Measurements from ENCODE around the gene LNX1. TPM values are rescaled to one million over a fixed set of nuclear protein-coding genes. Genes with fewer than 3 reads are reported as not detected.
A peak's percentile ranks its signal among the peaks of the same experiment; 100 is the strongest.
"Not testable (repeated sequence)": the region's sequence is repeated elsewhere in the genome, so short reads cannot be mapped to it uniquely, and the experiment has no call there.

The LNX1 gene
- total RNA-seq, 1 donor = 3.5 TPM

DNA sequence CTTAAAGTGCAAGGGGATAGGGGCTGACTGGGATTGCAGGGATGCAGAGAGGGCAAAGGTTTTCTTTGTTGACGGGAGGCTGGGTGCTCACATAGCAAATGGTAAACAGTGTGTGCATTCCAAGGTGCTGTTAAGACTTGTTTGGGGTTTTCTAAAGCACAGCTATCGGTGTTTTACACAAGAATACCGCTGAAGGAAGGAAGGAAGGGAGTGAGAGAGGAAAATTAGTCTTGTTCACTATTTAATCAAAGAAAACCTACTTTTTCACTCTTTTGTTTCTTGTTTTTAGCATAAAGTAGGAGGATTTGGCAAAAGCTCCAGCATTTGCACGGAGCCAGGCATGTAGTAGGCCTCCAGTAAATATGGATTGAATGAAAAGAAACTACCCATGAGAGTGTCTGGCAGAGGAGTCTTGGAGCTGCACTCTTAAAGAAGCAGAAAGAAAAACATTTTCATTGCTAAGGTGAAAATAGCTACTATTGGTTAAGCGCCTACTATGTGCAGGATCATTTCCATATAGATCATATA is 114.2 kb downstream of the LNX1 start:
- DNase-seq (ENCODE audit: low read depth) = peak; percentile 62
- H3K4me3 ChIP-seq (ENCODE audit: low read depth, low read length) = peak overlapping the region; percentile 28
- TF ChIP-seq, protein P1, sequence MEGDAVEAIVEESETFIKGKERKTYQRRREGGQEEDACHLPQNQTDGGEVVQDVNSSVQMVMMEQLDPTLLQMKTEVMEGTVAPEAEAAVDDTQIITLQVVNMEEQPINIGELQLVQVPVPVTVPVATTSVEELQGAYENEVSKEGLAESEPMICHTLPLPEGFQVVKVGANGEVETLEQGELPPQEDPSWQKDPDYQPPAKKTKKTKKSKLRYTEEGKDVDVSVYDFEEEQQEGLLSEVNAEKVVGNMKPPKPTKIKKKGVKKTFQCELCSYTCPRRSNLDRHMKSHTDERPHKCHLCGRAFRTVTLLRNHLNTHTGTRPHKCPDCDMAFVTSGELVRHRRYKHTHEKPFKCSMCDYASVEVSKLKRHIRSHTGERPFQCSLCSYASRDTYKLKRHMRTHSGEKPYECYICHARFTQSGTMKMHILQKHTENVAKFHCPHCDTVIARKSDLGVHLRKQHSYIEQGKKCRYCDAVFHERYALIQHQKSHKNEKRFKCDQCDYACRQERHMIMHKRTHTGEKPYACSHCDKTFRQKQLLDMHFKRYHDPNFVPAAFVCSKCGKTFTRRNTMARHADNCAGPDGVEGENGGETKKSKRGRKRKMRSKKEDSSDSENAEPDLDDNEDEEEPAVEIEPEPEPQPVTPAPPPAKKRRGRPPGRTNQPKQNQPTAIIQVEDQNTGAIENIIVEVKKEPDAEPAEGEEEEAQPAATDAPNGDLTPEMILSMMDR (IDR thresholded peaks at IDR 0.05; ENCODE audit: insufficient read depth, low read length) = no peak

DNA sequence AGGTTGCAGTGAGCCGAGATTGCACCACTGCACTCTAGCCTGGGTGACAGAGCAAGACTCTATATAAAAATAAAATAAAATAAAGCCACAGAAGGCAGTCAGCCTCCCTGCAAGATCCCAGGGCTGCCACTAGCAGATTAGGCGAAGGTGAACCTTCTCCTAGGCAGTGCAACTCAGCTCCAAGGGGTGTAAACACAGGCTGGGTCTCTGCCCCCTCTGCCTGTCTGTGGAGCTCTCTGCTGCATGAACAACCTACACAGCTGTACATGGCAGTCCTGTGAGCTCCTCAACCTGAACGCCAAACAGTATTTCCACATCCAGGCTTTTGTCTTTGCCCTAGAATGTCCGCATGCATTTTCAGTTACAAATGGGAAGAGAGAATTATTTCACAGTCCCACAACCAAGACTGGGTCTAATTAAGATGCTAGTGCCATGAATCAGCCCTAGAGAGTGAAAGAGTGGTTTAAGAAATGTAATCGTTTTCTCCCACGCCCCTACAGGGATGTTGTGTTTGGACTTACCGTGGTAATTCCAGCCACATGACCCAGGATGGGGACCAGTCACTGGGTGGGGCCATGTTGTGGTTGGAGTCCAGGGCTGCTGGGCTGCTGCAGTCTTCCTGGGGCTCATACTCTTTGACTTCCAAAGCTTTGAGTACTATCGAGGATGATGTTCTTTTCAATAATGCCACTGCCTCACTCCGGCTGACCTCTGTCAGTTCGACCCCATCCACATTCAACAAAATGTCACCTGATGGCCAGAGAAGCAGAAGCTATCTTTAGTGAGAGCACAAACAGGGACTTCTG is 114.9 kb downstream of the LNX1 start:
- peak overlapping the region; percentile 28 for H3K4me3 ChIP-seq (ENCODE audit: low read depth, low read length)
- TF ChIP-seq, protein P1 (IDR thresholded peaks at IDR 0.05; ENCODE audit: insufficient read depth, low read length) = peak; percentile 2
- peak; percentile 99 for DNase-seq (ENCODE audit: low read depth)

DNA sequence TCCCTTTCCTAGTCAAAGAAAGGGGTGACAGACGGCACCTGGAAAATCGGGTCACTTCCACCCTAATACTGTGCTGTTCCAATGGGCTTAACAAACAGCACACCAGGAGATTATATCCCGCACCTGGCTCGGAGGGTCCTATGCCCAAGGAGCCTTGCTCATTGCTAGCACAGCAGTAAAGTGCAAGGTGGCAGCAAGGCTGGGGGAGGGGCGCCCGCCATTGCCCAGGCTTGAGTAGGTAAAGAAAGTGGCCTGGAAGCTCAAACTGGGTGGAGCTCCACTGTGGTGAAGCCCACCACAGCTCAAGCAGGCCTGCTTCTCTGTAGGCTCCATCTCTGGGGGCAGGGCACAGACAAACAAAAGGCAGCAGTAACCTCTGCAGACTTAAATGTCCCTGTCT is 124.7 kb downstream of the LNX1 start:
- not testable (repeated sequence) for DNase-seq (ENCODE audit: low read depth); H3K4me3 ChIP-seq (ENCODE audit: low read depth, low read length)

DNA sequence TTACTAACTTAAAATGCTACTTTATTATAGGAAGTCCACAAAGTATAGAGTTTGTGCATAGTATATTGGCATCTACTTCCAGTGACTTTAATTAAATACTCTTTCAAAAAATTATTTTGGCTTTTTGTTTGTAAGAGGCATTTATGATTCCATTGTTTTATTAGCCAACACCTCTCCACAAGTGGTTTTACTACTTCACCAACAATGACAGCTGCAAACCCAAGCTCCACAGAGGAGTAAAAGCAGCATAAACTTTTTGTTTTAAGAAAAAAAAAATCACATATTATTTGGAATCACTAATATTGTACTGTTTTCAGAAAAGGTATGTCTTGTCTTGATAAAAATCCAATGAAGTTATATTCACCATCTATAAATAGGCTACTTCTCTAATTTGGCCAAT is 125.4 kb downstream of the LNX1 start:
- TF ChIP-seq, protein P1 (IDR thresholded peaks at IDR 0.05; ENCODE audit: insufficient read depth, low read length) = no peak
- no peak for DNase-seq (ENCODE audit: low read depth)
- H3K4me3 ChIP-seq (ENCODE audit: low read depth, low read length) = no peak overlapping the region

DNA sequence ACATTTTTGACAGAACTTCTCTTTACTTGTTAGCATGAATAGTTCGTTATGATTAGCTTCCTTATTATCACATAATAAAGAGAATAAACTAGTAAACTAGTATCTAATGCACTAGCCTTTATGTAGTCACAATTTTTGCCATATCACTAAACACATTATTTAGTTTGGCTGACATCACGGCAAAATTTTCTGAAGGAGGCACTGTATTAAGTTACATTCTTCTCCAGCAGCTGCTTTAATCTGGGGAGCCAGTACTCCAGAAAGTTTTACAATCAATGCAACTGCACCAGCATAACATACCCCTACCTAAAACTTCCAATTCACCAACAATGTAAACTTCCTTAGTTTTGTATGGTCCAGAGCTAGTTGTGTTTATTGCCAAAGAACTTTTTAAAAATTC is 126.0 kb downstream of the LNX1 start:
- DNase-seq (ENCODE audit: low read depth) = peak; percentile 43
- TF ChIP-seq, protein P1 (IDR thresholded peaks at IDR 0.05; ENCODE audit: insufficient read depth, low read length) = no peak
- H3K4me3 ChIP-seq (ENCODE audit: low read depth, low read length) = no peak overlapping the region

DNA sequence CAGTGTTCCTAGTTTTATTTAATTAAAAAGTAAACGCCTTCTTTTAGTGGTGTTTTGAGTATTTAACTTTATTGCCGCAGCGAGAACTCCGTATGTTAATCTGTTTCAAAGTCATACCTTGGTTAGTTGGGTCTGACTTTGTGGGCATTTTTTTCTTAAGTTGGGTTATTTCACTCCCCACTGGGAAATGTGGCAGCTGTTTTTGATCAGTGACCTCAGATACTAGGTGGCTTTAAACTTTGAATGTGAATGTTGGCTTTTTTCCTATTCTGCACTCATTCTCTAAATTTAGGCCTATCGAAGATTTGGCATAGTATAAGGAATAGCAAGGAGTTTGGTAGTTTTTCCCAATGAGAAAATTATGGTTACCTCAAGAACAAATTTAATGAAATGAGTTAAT is 127.9 kb downstream of the LNX1 start:
- TF ChIP-seq, protein P1 (IDR thresholded peaks at IDR 0.05; ENCODE audit: insufficient read depth, low read length) = no peak
- H3K4me3 ChIP-seq (ENCODE audit: low read depth, low read length) = no peak overlapping the region
- peak; percentile 65 for DNase-seq (ENCODE audit: low read depth)

DNA sequence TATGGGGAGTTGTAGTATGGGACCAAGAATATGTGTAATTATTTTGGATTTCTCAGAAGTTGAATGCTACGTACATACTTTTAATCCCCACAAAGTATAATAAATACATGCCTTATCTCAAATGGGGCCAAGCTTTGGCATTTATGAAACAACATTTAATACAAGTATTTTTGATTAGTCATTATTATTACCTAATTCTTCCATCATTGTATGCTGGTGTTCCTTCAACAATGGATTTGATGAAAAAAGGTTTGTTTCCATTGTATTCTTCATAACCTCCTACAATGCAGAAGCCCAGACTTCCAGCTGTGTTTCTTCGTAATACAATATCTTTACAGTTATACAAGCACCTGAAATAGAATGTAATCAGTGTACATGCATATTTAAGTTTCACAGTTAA is 130.0 kb downstream of the LNX1 start:
- DNase-seq (ENCODE audit: low read depth) = peak; percentile 84
- H3K4me3 ChIP-seq (ENCODE audit: low read depth, low read length) = no peak overlapping the region

More for the DNA sequence above, 130.0 kb downstream of the LNX1 start:
- TF ChIP-seq, protein P1 (IDR thresholded peaks at IDR 0.05; ENCODE audit: insufficient read depth, low read length) = no peak

Measured in fibroblast of the aortic adventitia (primary cell).